SK-N-SH (cell line): ENCODE data around the gene LHPP. TPM values are rescaled to one million over a fixed set of nuclear protein-coding genes. Genes with fewer than 3 reads are reported as not detected.

Experiments used
- CTCF ChIA-PET: fragments of 300-600, 350-600 bp; formaldehyde crosslinking; extraction: SDS; loops from one replicate; lab custom pipeline; 2021; lab: Yijun Ruan, JAX
- POLR2A ChIA-PET: fragments of 350-600 bp; sonication (Branson Sonifier 250); formaldehyde crosslinking; extraction: SDS; loops from one replicate; lab custom pipeline; 2020; ENCODE audit warnings: antibody characterized with exemption, inconsistent platforms; lab: Yijun Ruan, JAX
- DNase-seq: peaks from one replicate; pipeline ENCODE4 v3.0.0; 2012
- H2AFZ ChIP-seq: fragments of 200-600 bp; sonication (generic); 2 replicates; pipeline ENCODE4 v1.8.1; 2016; ENCODE audit warnings: antibody characterized with exemption, mild to moderate bottlenecking, low read depth
- H3F3A ChIP-seq: fragments of 200-600 bp; sonication (generic); replicated peaks from 2 replicates; pipeline ENCODE3; 2016; ENCODE audit warnings: antibody characterized with exemption, mild to moderate bottlenecking; ENCODE audit not compliant: insufficient read depth
- H3K27ac ChIP-seq, 2 experiments: fragments of 200-500 bp in 1 of 2; fragments of 200-600 bp in 1 of 2; sonication (Bioruptor generic) in 1 of 2; sonication (generic), shearing (Covaris generic) in 1 of 2; 2 replicates each; pipeline versions ENCODE4 v1.5.1 to v1.6.1; 2014 to 2016; ENCODE audit warnings: low read depth in 2 of 2, inconsistent platforms in 1 of 2, low read length in 1 of 2, mild to moderate bottlenecking in 1 of 2, mixed read lengths in 1 of 2
- H3K27me3 ChIP-seq: fragments of 200-600 bp; sonication (generic), shearing (Covaris generic); 2 replicates; pipeline ENCODE4 v1.6.1; 2016; ENCODE audit warnings: mixed run types; ENCODE audit not compliant: insufficient read depth
- H3K36me3 ChIP-seq, 2 experiments: fragments of 200-500 bp in 1 of 2; fragments of 200-600 bp in 1 of 2; sonication (Bioruptor generic) in 1 of 2; sonication (generic) in 1 of 2; replicated peaks in 1 of 2; 2 replicates each; pipeline versions ENCODE3 to v1.5.1; 2014 to 2016; ENCODE audit warnings: low read length in 1 of 2, mild to moderate bottlenecking in 1 of 2; ENCODE audit not compliant: insufficient read depth in 2 of 2, control insufficient read depth in 1 of 2
- H3K4me1 ChIP-seq, 2 experiments: fragments of 200-500 bp in 1 of 2; fragments of 200-600 bp in 1 of 2; sonication (Bioruptor generic) in 1 of 2; sonication (generic), shearing (Covaris generic) in 1 of 2; 2 replicates each; pipeline versions ENCODE4 v1.5.1 to v1.6.1; 2014 to 2016; ENCODE audit warnings: low read depth in 1 of 2, low read length in 1 of 2, mixed run types in 1 of 2; ENCODE audit not compliant: insufficient read depth in 2 of 2, control insufficient read depth in 1 of 2
- H3K4me2 ChIP-seq: fragments of 200-600 bp; sonication (generic), shearing (Covaris generic); 2 replicates; pipeline ENCODE4 v1.6.1; 2017; ENCODE audit warnings: mixed run types
- H3K4me3 ChIP-seq, 2 experiments: fragments of 200-500 bp in 1 of 2; fragments of 200-600 bp in 1 of 2; sonication (Bioruptor generic) in 1 of 2; sonication (generic), shearing (Covaris generic) in 1 of 2; 2 replicates each; pipeline versions ENCODE4 v1.5.1 to v1.8.1; 2014 to 2016; ENCODE audit warnings: low read depth in 2 of 2, inconsistent platforms in 1 of 2, low read length in 1 of 2, mild to moderate bottlenecking in 1 of 2, mixed read lengths in 1 of 2, moderate library complexity in 1 of 2
- H3K79me2 ChIP-seq: fragments of 200-600 bp; sonication (generic); 2 replicates; pipeline ENCODE4 v1.8.1; 2017; ENCODE audit warnings: mild to moderate bottlenecking; ENCODE audit not compliant: insufficient read depth
- H3K9ac ChIP-seq: fragments of 200-600 bp; sonication (generic); 2 replicates; pipeline ENCODE4 v1.6.1; 2017; ENCODE audit warnings: mixed run types
- H3K9me2 ChIP-seq: fragments of 200-600 bp; sonication (generic); 2 replicates; pipeline ENCODE4 v1.6.1; 2017; ENCODE audit warnings: mixed run types
- H3K9me3 ChIP-seq: fragments of 200-600 bp; sonication (generic); 2 replicates; pipeline ENCODE4 v1.6.1; 2017; ENCODE audit warnings: mixed run types, mild to moderate bottlenecking, moderate library complexity
- H4K20me1 ChIP-seq: fragments of 200-600 bp; sonication (generic); 2 replicates; pipeline ENCODE4 v1.6.1; 2017; ENCODE audit warnings: mild to moderate bottlenecking, mixed run types; ENCODE audit not compliant: insufficient read depth
- CHD2 ChIP-seq: fragments of 150-350 bp; IDR thresholded peaks from 2 replicates; pipeline ENCODE4 v1.6.1; 2018; ENCODE audit warnings: low read length; ENCODE audit not compliant: partially characterized antibody
- EP300 ChIP-seq, 2 experiments: IDR thresholded peaks; 2 replicates each; pipeline versions ENCODE4 v1.4.0 to v1.6.1; 2012; ENCODE audit warnings: borderline replicate concordance in 1 of 2, low read depth in 1 of 2, low read length in 1 of 2
- GABPA ChIP-seq: IDR thresholded peaks from 2 replicates; pipeline ENCODE4 v1.4.0; 2012; ENCODE audit warnings: low read depth, mild to moderate bottlenecking
- GATA2 ChIP-seq: sonication (generic); formaldehyde crosslinking; IDR thresholded peaks from 2 replicates; pipeline ENCODE4 v1.5.0; 2020; ENCODE audit warnings: mild to moderate bottlenecking, missing genetic modification reagents
- IRF3 ChIP-seq: fragments of 150-350 bp; IDR thresholded peaks from 2 replicates; pipeline ENCODE4 v1.6.1; 2016; ENCODE audit warnings: mild to moderate bottlenecking, low read depth, low read length
- MXI1 ChIP-seq: IDR thresholded peaks from 2 replicates; pipeline ENCODE4 v1.6.1; 2012; ENCODE audit warnings: mild to moderate bottlenecking, low read depth, low read length, improper control_type of control experiment
- POLR2AphosphoS5 ChIP-seq: IDR thresholded peaks from 2 replicates; pipeline ENCODE4 v1.6.1; 2012; ENCODE audit warnings: low read depth, low read length
- RCOR1 ChIP-seq: fragments of 150-350 bp; IDR thresholded peaks from 2 replicates; pipeline ENCODE4 v1.6.1; 2017; ENCODE audit warnings: antibody characterized with exemption, low read length
- REST ChIP-seq: IDR thresholded peaks from 2 replicates; pipeline ENCODE4 v1.6.1; 2012; ENCODE audit warnings: mild to moderate bottlenecking, low read depth, low read length, moderate library complexity
- RXRA ChIP-seq: IDR thresholded peaks from 2 replicates; pipeline ENCODE4 v1.4.0; 2012; ENCODE audit warnings: low read depth, mild to moderate bottlenecking, borderline replicate concordance
- SIN3A ChIP-seq: IDR thresholded peaks from 2 replicates; pipeline ENCODE4 v1.6.1; 2012; ENCODE audit warnings: low read depth, mild to moderate bottlenecking, low read length, moderate library complexity, borderline replicate concordance
- SMC3 ChIP-seq: IDR thresholded peaks from 2 replicates; pipeline ENCODE4 v1.6.1; 2012; ENCODE audit warnings: low read depth, low read length, improper control_type of control experiment
- TAF1 ChIP-seq: IDR thresholded peaks from 2 replicates; pipeline ENCODE4 v1.6.1; 2012; ENCODE audit warnings: low read depth, mild to moderate bottlenecking, low read length, moderate library complexity, borderline replicate concordance
- TEAD4 ChIP-seq: IDR thresholded peaks from 2 replicates; pipeline ENCODE4 v1.4.0; 2012; ENCODE audit warnings: mild to moderate bottlenecking, borderline replicate concordance; ENCODE audit not compliant: insufficient read depth
- YY1 ChIP-seq: IDR thresholded peaks from 2 replicates; pipeline ENCODE4 v1.4.0; 2012; ENCODE audit warnings: low read depth, mild to moderate bottlenecking
- WGBS: methylation state at CpG from one replicate; pipeline ENCODE4 v1.1.6; 2017; ENCODE audit warnings: low lambda C conversion rate; 5-methylcytosine and 5-hydroxymethylcytosine counted together
- polyA plus RNA-seq, 3 experiments: library from polyadenylated mRNA; depleted of rRNA; stranded (reverse); fragments of >200 nt; gene quantifications; 2 replicates each; pipeline ENCODE4 v1.2.3, GENCODE V29; 2012
- TF ChIP-seq, protein P1 (sequence below): IDR thresholded peaks from 2 replicates; pipeline ENCODE4 v1.4.0; 2012; ENCODE audit warnings: low read depth
- TF ChIP-seq, protein P2 (sequence below): IDR thresholded peaks from 2 replicates; pipeline ENCODE4 v1.4.0; 2012; ENCODE audit warnings: low read depth, borderline replicate concordance
- TF ChIP-seq, protein P3 (sequence below): fragments of 150-350 bp; IDR thresholded peaks from 2 replicates; pipeline ENCODE4 v1.6.1; 2017; ENCODE audit warnings: antibody characterized with exemption, low read length, low read depth, borderline replicate concordance
- TF ChIP-seq, protein P4 (sequence below): fragments of 200-600 bp; sonication (generic); IDR thresholded peaks from 2 replicates; pipeline ENCODE4 v1.6.1; 2017; ENCODE audit warnings: antibody characterized with exemption, mild to moderate bottlenecking, moderate library complexity

LHPP gene
- polyA plus RNA-seq, 1 of the 3 experiments (the other 2 are of a cell fraction) = 29.8 TPM

- Histone ChIP-seq H3K9ac (no peak overlapping the region), H3K4me1 (peaks cover 0 to 20% of the 10 kb centered on the region in 2 experiments; a peak in 1 of 4 replicates), H3K9me3 (no peaks in the 10 kb centered on the region), H3K27ac (no peak overlapping the region; a peak in 1 of 4 replicates), H3K79me2 (no peaks in the 10 kb centered on the region)
- POLR2A ChIA-PET = no interaction called here
- no peak for TF ChIP-seq SIN3A
- TF ChIP-seq MXI1 = no peak
- TF ChIP-seq GABPA = no peak
- TF ChIP-seq, protein P1, sequence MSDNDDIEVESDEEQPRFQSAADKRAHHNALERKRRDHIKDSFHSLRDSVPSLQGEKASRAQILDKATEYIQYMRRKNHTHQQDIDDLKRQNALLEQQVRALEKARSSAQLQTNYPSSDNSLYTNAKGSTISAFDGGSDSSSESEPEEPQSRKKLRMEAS = no peak
- TF ChIP-seq RCOR1 = no peak
- TF ChIP-seq, protein P2, sequence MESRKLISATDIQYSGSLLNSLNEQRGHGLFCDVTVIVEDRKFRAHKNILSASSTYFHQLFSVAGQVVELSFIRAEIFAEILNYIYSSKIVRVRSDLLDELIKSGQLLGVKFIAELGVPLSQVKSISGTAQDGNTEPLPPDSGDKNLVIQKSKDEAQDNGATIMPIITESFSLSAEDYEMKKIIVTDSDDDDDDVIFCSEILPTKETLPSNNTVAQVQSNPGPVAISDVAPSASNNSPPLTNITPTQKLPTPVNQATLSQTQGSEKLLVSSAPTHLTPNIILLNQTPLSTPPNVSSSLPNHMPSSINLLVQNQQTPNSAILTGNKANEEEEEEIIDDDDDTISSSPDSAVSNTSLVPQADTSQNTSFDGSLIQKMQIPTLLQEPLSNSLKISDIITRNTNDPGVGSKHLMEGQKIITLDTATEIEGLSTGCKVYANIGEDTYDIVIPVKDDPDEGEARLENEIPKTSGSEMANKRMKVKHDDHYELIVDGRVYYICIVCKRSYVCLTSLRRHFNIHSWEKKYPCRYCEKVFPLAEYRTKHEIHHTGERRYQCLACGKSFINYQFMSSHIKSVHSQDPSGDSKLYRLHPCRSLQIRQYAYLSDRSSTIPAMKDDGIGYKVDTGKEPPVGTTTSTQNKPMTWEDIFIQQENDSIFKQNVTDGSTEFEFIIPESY = no peak
- no peak for TF ChIP-seq EP300 (IDR thresholded peaks at IDR 0.05; ENCODE audit: borderline replicate concordance in 1 of 2, low read depth in 1 of 2, low read length in 1 of 2)
- no peak for TF ChIP-seq CHD2
- TF ChIP-seq, protein P3, sequence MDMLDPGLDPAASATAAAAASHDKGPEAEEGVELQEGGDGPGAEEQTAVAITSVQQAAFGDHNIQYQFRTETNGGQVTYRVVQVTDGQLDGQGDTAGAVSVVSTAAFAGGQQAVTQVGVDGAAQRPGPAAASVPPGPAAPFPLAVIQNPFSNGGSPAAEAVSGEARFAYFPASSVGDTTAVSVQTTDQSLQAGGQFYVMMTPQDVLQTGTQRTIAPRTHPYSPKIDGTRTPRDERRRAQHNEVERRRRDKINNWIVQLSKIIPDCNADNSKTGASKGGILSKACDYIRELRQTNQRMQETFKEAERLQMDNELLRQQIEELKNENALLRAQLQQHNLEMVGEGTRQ = no peak
- TF ChIP-seq TAF1 = no peak
- no peak for TF ChIP-seq IRF3
- no peak for TF ChIP-seq YY1
- no peak for TF ChIP-seq REST
- TF ChIP-seq SMC3 = no peak
- TF ChIP-seq, protein P4, sequence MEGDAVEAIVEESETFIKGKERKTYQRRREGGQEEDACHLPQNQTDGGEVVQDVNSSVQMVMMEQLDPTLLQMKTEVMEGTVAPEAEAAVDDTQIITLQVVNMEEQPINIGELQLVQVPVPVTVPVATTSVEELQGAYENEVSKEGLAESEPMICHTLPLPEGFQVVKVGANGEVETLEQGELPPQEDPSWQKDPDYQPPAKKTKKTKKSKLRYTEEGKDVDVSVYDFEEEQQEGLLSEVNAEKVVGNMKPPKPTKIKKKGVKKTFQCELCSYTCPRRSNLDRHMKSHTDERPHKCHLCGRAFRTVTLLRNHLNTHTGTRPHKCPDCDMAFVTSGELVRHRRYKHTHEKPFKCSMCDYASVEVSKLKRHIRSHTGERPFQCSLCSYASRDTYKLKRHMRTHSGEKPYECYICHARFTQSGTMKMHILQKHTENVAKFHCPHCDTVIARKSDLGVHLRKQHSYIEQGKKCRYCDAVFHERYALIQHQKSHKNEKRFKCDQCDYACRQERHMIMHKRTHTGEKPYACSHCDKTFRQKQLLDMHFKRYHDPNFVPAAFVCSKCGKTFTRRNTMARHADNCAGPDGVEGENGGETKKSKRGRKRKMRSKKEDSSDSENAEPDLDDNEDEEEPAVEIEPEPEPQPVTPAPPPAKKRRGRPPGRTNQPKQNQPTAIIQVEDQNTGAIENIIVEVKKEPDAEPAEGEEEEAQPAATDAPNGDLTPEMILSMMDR = no peak
- no peak for TF ChIP-seq POLR2AphosphoS5
- no peak for TF ChIP-seq GATA2 (CRISPR knock-in tag)
- no peak for TF ChIP-seq TEAD4
- TF ChIP-seq RXRA = no peak
- TF ChIP-seq, all 33 proteins: peak for 0
- 49% methylated on average over 8 of the region's 17 CpGs for WGBS
- Histone ChIP-seq H3K4me3 (no peak overlapping the region; a peak in 1 of 4 replicates), H2AFZ (no peak overlapping the region), H3K27me3 (no peaks in the 10 kb centered on the region), H4K20me1 (no peaks in the 10 kb centered on the region), H3K9me2 (no peaks in the 10 kb centered on the region), H3F3A (no peaks in the 10 kb centered on the region), H3K4me2 (no peak overlapping the region), H3K36me3 (no peaks in the 10 kb centered on the region)
- no peak for DNase-seq
- CTCF ChIA-PET = interaction anchor here (0.7 to 5.5 kb wide), 30 partner anchors 10 to 535 kb away, joined by 3 to 69 read pairs (median 4); partner anchors contain the start of gene FAM53B
Measured at GRCh38 chr10:124529661-124530214, 68.1 kb downstream of the LHPP start.
